Hematopoietic multipotent progenitor cell treated with erythropoietin and hydrocortisone succinate and interleukin-3 and kit ligand, for 8 days (in vitro differentiated cells): ENCODE measurements around the gene MESD.

Experiments used
- DNase-seq: peaks from one replicate; pipeline ENCODE4 v3.0.0-alpha.2; 2015

MESD gene

GRCh38 chr15:80931721-80932512 is 57.7 kb downstream of the MESD start:
- DNase-seq = no peak

GRCh38 chr15:80931191-80931590 is 58.4 kb downstream of the MESD start:
- DNase-seq = no peak

GRCh38 chr15:80929689-80930088 is 59.9 kb downstream of the MESD start:
- no peak for DNase-seq

- DNase-seq = no peak
These were observed 60.4 kb downstream of the MESD start for GRCh38 chr15:80929225-80929624.

DNA sequence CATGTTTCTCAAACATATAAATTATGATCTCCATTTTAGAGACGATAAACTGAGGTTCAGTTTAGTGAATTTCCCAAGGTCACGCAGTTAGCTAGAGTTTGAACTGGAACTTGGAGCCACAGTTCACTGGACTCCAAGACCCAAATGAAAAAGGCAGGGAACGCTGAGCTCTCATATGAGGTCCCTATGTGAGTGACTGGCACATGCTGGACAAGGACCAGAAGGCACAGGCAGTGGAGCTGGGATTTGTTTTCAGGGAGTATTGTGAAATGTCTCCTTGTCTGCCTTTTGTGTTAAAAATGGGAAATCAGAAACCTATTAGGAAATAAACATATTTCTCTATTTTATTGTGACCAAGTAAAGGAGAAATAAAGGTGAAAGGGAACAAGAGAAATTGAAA is 63.5 kb downstream of the MESD start:
- DNase-seq = no peak

DNA sequence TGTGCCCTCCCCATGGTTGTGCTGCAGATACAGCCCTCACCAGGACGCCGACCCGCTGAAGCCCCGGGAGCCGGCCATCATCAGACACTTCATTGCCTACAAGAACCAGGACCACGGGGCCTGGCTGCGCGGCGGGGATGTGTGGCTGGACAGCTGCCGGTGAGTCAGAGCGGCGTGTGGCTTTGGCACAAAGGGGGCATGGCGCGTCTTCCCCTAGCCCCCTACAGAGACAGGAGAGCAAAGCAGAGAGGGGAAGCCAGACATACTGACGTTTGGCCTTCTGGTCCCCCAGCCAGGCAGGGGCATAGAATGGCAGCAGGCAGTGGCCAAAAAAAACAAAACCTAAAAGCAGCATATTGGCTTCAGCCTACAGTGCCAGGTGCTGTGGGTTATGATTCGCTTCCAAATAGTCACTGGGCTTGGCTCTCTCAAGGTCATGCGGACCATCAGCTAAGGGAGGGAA is 64.0 kb downstream of the MESD start:
- no peak for DNase-seq

DNA sequence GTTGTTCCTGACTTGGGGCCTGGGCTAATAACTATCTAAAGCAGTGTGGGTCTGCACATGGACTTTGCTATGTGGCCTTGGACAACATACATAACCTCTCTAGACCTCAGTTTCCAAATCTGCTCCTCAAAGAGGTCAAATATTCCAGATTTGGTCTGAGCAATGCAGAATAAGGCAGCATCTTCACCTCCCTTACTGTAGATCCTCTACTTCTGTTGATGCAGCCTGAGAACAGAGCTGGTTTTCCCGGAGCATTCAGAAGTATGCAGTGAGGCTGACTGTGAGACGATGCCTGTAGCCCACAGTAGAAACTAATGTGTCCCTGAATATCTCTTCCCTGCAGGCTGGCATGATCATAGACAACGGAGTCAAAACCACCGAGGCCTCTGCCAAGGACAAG is 65.3 kb downstream of the MESD start:
- no peak for DNase-seq

DNA sequence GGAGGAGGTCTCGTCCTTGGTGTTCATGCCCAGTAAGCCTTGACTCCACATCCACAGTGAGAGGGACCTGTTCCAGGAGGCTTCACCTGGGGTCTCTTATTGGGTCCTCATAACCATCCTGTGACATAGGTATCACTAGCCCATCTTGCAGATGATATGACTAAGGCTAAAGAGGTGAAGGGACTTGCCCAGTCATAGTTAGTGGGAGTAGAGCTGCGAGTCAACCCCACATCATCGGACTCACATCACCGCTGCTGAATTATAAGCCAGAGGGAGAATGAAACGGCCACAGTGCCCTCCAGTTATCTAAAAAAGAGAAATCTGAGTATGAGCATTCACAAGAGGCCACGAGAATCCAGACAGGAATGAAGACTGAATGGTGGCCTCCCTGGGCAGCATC is 66.0 kb downstream of the MESD start:
- DNase-seq = no peak

- no peak for DNase-seq
These were observed 67.7 kb downstream of the MESD start for GRCh38 chr15:80921736-80922410.

- DNase-seq = no peak
These were observed 69.3 kb downstream of the MESD start for GRCh38 chr15:80920271-80920699.

GRCh38 chr15:80918196-80918783 is 71.3 kb downstream of the MESD start:
- no peak for DNase-seq

GRCh38 chr15:80916056-80916455 is 73.6 kb downstream of the MESD start:
- no peak for DNase-seq

- no peak for DNase-seq
These were observed 74.1 kb downstream of the MESD start for GRCh38 chr15:80915472-80915871.

- no peak for DNase-seq
These were observed 76.1 kb downstream of the MESD start for GRCh38 chr15:80913541-80913940.

GRCh38 chr15:80912673-80913072 is 76.9 kb downstream of the MESD start:
- no peak for DNase-seq

- DNase-seq = no peak
These were observed 77.8 kb downstream of the MESD start for GRCh38 chr15:80911821-80912220.

DNA sequence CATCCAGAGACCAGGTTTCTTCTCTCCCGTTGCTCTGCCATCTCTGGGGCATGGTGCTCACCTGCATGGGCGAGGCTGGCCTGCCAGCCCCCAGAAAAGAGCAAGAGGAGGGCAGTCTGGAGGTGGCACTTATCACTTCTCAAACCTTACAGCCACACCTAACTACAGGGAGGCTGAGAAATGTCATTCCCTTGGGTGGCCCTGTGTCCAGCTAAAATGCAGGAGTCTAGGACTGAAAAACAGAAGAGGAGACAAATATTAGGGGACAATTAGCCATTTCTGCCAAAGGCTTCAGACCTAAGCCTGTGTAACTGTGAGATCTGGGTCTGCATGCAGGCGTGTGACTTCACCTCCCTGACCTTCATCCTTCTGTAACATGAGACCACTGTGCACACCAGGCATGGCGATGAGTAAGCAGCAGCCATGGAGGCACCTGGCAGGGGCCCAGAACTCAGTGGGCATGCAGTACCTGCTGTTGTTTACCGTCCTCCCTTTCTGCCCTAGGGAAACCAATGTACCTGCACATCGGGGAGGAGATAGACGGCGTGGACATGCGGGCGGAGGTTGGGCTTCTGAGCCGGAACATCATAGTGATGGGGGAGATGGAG is 83.4 kb downstream of the MESD start:
- no peak for DNase-seq

DNA sequence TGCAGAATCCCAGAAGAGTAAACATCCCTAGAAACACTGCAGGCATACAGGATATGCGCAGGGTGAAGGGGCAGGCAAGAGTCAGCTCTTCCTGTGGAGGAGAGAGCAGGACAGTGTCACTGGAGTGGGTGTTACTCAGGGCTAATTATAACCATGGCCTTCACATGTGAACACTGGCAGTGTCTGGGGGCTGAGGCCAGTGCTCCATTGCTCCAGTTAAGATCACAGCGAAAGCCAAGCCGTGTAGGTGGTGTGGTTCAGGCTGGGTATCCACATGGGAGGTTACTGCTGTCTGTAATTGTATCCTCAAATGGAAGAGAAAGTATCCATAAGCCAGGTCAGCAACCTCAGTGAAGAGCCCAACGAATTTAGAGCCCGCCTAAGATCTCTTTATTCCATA is 84.6 kb downstream of the MESD start:
- DNase-seq = no peak

GRCh38 chr15:80902298-80902801 is 87.3 kb downstream of the MESD start:
- peak; percentile 66 for DNase-seq

DNA sequence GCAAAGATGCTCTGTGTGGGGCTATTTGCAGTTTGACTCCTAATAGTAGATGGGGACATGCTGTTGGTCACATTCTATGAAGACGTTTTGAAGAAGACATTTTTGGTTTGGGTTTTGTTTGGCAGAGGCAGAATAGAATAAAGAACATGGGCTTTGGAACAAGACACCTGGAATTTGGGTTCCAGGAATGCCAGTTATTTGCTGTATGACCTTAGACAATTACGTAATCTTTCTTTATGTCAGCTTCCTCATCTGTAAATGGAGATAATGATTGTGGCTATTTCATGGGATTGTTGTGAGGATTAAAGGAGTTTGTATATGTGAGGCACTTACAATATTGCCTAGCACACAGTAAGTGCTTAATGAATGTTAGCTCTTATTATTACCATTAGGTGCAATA is 91.6 kb downstream of the MESD start:
- DNase-seq = no peak
